Measurements from ENCODE around the gene REX1BD.
A peak's percentile ranks its signal among the peaks of the same experiment; 100 is the strongest.

Gene REX1BD

DNA sequence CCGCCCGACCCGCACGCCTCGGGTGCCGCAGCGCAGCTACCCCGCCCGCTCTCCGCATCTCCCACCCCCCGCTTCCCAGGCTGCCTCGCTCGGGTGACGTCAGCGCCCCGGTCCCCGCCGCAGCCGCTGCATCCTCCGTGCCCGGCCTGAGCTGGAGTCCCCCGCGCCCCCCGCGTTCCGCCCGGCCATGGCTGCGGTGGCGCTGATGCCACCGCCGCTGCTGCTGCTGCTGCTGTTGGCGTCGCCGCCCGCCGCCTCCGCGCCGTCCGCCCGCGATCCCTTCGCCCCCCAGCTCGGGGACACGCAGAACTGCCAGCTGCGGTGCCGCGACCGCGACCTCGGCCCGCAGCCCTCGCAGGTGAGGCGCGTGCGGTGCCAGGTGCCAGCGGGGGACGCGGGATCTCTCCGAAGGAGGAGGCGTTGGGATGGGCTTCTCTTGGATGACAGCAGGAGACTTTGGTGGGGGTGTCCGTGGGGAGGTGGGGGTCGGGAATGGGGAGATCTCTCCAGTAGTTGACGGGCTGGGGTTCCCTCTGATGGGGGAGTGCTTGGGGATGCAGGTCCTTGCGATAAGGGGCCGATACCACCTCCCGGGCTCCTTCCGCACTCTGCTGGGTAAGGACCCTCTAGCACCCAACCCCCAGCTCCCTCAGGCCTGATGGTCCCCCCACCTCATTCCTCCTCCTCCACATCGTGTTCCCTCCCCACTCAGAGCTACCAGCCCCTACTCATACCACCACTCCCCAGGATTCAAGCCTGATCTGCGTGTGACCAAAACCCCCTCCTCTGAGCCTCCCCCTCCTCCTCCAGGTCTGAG is 24.4 kb downstream of the REX1BD start, which contains the start of gene TMEM59L:
TMEM59L (plus strand) TSS at position 99 of the 817 bp plus-strand sequence; CDS start at position 188, 89 bp downstream.
- TF ChIP-seq EZH2 (IDR thresholded peaks at IDR 0.05) (no peak), FOXP2 (optimal IDR thresholded peaks at IDR 0.05; ENCODE audit: control extremely low read depth, extremely low read length, insufficient read depth) (no peak), POLR2AphosphoS5 (IDR thresholded peaks at IDR 0.05; ENCODE audit: borderline replicate concordance, low read depth, low read length) (no peak)
- no peaks in the 10 kb centered on the region for H3K36me3 ChIP-seq (ENCODE audit: insufficient read depth, low read length)
- no peaks in the 10 kb centered on the region for H3K9me3 ChIP-seq (ENCODE audit: low read depth, low read length)
- H3K27ac ChIP-seq: no peak within 1 kb of the TSS
- no peak within 1 kb of the TSS for H3K9ac ChIP-seq (ENCODE audit: insufficient read length)
- DNase-seq (ENCODE audit: low read depth, low spot score): no peak
- H3K4me3 ChIP-seq: peak within 1 kb of the TSS; percentile 80

DNA sequence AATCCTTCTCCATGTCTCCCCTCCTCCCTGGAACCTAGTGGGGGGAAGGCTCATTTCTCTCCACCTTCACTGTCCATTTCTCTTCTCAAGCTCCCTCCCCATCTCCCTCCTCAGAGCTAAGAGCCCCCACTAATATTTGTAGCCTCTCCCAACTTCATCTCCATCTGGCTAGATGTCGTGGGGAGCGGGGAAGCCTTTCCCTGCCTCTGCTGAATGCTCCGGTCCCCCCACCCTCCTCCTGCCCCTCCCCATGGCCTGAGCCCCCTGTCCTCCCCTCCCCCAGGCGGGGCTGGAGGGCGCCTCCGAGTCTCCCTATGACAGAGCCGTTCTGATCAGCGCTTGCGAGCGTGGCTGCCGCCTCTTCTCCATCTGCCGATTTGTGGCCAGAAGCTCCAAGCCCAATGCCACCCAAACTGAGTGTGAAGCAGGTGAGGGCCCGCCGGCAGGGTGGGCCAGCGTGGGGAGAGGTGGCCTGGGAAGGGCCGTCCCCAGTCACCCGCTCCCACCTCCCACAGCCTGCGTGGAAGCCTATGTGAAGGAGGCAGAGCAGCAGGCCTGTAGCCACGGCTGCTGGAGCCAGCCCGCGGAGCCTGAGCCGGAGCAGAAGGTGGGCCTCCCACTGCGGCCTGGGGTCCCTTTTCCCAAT is 25.1 kb downstream of the REX1BD start:
- Histone ChIP-seq H3K36me3 (ENCODE audit: insufficient read depth, low read length) (no peaks in the 10 kb centered on the region), H3K4me3 (peak overlapping the region; percentile 80; the same call in 1 of the 2 replicates), H3K27ac (no peak overlapping the region), H3K9me3 (ENCODE audit: low read depth, low read length) (no peaks in the 10 kb centered on the region), H3K9ac (ENCODE audit: insufficient read length) (no peak overlapping the region)
- TF ChIP-seq EZH2 (IDR thresholded peaks at IDR 0.05) (no peak), POLR2AphosphoS5 (IDR thresholded peaks at IDR 0.05; ENCODE audit: borderline replicate concordance, low read depth, low read length) (no peak), FOXP2 (optimal IDR thresholded peaks at IDR 0.05; ENCODE audit: control extremely low read depth, extremely low read length, insufficient read depth) (no peak)
- no peak for DNase-seq (ENCODE audit: low read depth, low spot score)

DNA sequence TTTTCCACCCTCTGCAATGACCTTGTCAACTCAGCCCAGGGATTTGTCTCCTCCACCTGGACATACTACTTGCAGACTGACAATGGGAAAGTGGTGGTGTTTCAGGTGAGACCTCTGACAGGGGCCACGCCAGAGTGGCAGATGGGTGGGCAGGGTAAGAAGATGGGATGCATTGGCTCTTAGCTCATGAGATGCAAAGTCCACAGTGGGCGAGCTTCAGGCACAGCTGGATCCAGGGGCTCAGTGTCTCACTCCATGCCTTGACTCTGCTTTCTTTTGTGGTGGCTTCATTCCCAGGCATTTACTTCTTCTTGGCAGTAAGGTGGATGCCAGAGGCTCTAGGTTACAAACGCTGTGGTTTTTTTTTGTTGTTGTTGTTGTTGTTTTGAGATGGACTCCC is 27.4 kb downstream of the REX1BD start:
- no peak overlapping the region for H3K9ac ChIP-seq (ENCODE audit: insufficient read length)
- DNase-seq (ENCODE audit: low read depth, low spot score): no peak
- H3K36me3 ChIP-seq (ENCODE audit: insufficient read depth, low read length): no peaks in the 10 kb centered on the region
- no peaks in the 10 kb centered on the region for H3K9me3 ChIP-seq (ENCODE audit: low read depth, low read length)
- TF ChIP-seq EZH2 (IDR thresholded peaks at IDR 0.05) (no peak), POLR2AphosphoS5 (IDR thresholded peaks at IDR 0.05; ENCODE audit: borderline replicate concordance, low read depth, low read length) (no peak), FOXP2 (optimal IDR thresholded peaks at IDR 0.05; ENCODE audit: control extremely low read depth, extremely low read length, insufficient read depth) (no peak)
- no peak overlapping the region for H3K4me3 ChIP-seq
- H3K27ac ChIP-seq: no peak overlapping the region

DNA sequence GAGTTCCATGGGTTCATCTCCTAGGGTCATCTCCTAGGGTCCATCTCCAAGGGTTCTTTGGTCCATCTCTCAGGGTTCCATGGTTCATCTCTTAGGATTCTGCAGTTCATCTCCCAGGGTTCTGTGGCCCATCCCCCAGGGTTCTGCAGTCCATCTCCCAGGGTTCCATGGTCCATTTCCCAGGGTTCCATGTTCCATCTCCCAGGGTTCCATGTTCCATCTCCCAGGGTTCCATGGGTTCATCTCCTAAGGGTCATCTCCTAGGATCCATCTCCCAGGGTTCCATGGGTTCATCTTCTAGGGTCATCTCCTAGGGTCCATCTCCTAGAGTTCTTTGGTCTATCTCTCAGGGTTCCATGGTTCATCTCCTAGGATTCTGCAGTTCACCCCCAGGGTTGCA is 29.0 kb downstream of the REX1BD start:
- TF ChIP-seq FOXP2 (optimal IDR thresholded peaks at IDR 0.05; ENCODE audit: control extremely low read depth, extremely low read length, insufficient read depth): no peak
- TF ChIP-seq EZH2 (IDR thresholded peaks at IDR 0.05): no peak
- no peak for TF ChIP-seq POLR2AphosphoS5 (IDR thresholded peaks at IDR 0.05; ENCODE audit: borderline replicate concordance, low read depth, low read length)
- Histone ChIP-seq H3K9me3 (ENCODE audit: low read depth, low read length) (no peaks in the 10 kb centered on the region), H3K4me3 (no peak overlapping the region)

DNA sequence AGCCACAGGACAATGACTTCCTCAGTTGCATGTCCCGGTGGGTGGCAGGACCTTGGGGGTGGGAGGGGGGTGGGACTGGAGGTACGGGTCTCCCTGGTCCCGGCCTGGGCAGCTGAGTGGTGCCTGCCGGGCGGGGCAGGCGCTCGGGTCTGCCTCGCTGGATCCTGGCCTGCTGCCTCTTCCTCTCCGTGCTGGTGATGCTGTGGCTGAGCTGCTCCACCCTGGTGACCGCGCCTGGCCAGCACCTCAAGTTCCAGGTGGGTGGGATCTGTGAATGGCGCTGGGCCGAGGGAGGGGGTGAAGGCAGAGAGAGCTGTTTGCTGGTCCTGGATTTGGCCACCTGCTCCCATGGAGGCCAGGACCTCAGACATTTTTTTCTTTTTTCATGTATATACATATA is 29.6 kb downstream of the REX1BD start:
- Histone ChIP-seq H3K27ac (no peak overlapping the region), H3K9me3 (ENCODE audit: low read depth, low read length) (no peaks in the 10 kb centered on the region), H3K4me3 (no peak overlapping the region), H3K9ac (ENCODE audit: insufficient read length) (no peak overlapping the region), H3K36me3 (ENCODE audit: insufficient read depth, low read length) (no peaks in the 10 kb centered on the region)
- TF ChIP-seq FOXP2 (optimal IDR thresholded peaks at IDR 0.05; ENCODE audit: control extremely low read depth, extremely low read length, insufficient read depth) (no peak), EZH2 (IDR thresholded peaks at IDR 0.05) (no peak), POLR2AphosphoS5 (IDR thresholded peaks at IDR 0.05; ENCODE audit: borderline replicate concordance, low read depth, low read length) (no peak)
- DNase-seq (ENCODE audit: low read depth, low spot score): no peak

More for the DNA sequence above, 29.0 kb downstream of the REX1BD start:
- Histone ChIP-seq H3K27ac (no peak overlapping the region), H3K9ac (ENCODE audit: insufficient read length) (no peak overlapping the region), H3K36me3 (ENCODE audit: insufficient read depth, low read length) (no peaks in the 10 kb centered on the region)
- no peak for DNase-seq (ENCODE audit: low read depth, low spot score)

DNA sequence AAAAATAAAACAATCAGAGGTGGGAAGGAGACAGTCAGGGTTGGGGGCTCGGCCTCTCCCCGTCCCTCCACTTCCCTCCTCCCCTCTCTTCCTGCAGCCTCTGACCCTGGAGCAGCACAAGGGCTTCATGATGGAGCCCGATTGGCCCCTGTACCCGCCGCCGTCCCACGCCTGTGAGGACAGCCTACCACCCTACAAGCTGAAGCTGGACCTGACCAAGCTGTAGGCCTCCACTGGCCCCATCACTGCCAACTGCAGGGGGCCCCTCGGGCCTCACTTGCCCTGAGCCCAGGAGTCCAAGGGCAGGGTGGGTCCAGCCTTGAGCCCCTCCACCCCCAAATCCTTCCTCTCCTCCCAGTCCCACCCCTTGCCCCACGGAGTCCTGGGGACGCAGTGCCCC is 31.7 kb downstream of the REX1BD start:
- DNase-seq (ENCODE audit: low read depth, low spot score): no peak
- TF ChIP-seq FOXP2 (optimal IDR thresholded peaks at IDR 0.05; ENCODE audit: control extremely low read depth, extremely low read length, insufficient read depth): no peak
- TF ChIP-seq POLR2AphosphoS5 (IDR thresholded peaks at IDR 0.05; ENCODE audit: borderline replicate concordance, low read depth, low read length): no peak
- TF ChIP-seq EZH2 (IDR thresholded peaks at IDR 0.05): no peak
- Histone ChIP-seq H3K9ac (ENCODE audit: insufficient read length) (no peak overlapping the region), H3K4me3 (no peak overlapping the region), H3K36me3 (ENCODE audit: insufficient read depth, low read length) (no peaks in the 10 kb centered on the region), H3K27ac (no peak overlapping the region), H3K9me3 (ENCODE audit: low read depth, low read length) (no peaks in the 10 kb centered on the region)

DNA sequence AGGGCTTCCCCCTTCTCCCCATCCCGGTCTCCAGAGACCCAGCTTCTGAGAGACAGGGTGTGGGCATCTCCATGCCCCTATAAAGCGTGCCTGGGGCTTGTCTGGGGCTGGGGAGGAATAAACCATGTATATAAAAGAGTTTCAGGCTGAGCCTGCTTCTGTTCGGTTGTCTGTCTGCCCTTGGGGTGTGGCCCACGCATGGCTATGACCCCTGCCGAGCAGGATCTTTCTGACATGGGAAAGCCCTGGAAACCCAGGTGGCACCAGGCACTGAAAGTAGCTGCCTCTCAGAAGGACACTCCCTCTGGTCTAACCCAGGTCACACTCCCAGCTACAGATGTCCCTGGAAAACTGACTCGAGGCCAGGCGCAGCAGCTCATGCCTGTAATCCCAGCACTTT is 32.3 kb downstream of the REX1BD start:
- Histone ChIP-seq H3K9ac (ENCODE audit: insufficient read length) (no peak overlapping the region), H3K9me3 (ENCODE audit: low read depth, low read length) (no peaks in the 10 kb centered on the region), H3K36me3 (ENCODE audit: insufficient read depth, low read length) (no peaks in the 10 kb centered on the region), H3K4me3 (no peak overlapping the region), H3K27ac (no peak overlapping the region)
- no peak for DNase-seq (ENCODE audit: low read depth, low spot score)
- TF ChIP-seq POLR2AphosphoS5 (IDR thresholded peaks at IDR 0.05; ENCODE audit: borderline replicate concordance, low read depth, low read length) (no peak), EZH2 (IDR thresholded peaks at IDR 0.05) (no peak), FOXP2 (optimal IDR thresholded peaks at IDR 0.05; ENCODE audit: control extremely low read depth, extremely low read length, insufficient read depth) (no peak)

DNA sequence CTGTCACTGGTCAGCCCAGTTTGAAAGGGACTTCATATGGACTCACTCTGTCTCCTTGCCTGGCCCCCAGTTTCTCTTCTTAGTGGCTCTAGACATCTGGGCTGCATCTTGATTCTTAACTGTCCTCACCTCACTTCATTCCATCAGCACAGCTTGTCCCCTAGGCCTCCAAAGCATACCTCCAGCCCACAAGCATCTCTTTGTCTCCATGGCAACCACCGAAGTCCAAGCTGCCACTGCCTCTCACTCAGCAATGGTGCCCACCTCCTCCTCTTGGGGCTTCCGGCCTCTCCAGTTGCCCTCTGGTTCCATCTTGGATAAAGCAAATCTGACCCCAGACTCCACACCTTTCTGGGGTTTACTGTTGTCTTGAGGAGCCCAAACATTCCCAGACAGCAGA is 38.3 kb downstream of the REX1BD start:
- no peak overlapping the region for H3K27ac ChIP-seq
- H3K4me3 ChIP-seq: no peak overlapping the region
- no peak for TF ChIP-seq FOXP2 (optimal IDR thresholded peaks at IDR 0.05; ENCODE audit: control extremely low read depth, extremely low read length, insufficient read depth)
- TF ChIP-seq EZH2 (IDR thresholded peaks at IDR 0.05): no peak
- TF ChIP-seq POLR2AphosphoS5 (IDR thresholded peaks at IDR 0.05; ENCODE audit: borderline replicate concordance, low read depth, low read length): no peak
- H3K36me3 ChIP-seq (ENCODE audit: insufficient read depth, low read length): no peaks in the 10 kb centered on the region
- H3K9ac ChIP-seq (ENCODE audit: insufficient read length): no peak overlapping the region
- no peaks in the 10 kb centered on the region for H3K9me3 ChIP-seq (ENCODE audit: low read depth, low read length)
- no peak for DNase-seq (ENCODE audit: low read depth, low spot score)

All from SK-N-MC (cell line).